Osteoblast (primary cell): ENCODE measurements around the gene MDGA2. TPM values are rescaled to one million over a fixed set of nuclear protein-coding genes. Genes with fewer than 3 reads are reported as not detected.
"Not testable (repeated sequence)": the region's sequence is repeated elsewhere in the genome, so short reads cannot be mapped to it uniquely, and the experiment has no call there.

Source experiments
- DNase-seq: peaks from one replicate; pipeline ENCODE4 v3.0.0; 2011; ENCODE audit warnings: low spot score, mixed read lengths; ENCODE audit not compliant: insufficient read length; ENCODE audit errors: missing footprints
- H2AFZ ChIP-seq: 2 replicates; pipeline ENCODE4 v1.6.0; 2011; ENCODE audit warnings: mild to moderate bottlenecking, low read length
- H3K27ac ChIP-seq: 2 replicates; pipeline ENCODE4 v1.5.1; 2011; ENCODE audit warnings: mild to moderate bottlenecking, low read depth, low read length, moderate library complexity
- H3K27me3 ChIP-seq: 2 replicates; pipeline ENCODE4 v1.6.0; 2012; ENCODE audit warnings: mild to moderate bottlenecking, control low read depth, inconsistent platforms, low read length, moderate library complexity; ENCODE audit not compliant: insufficient read depth
- H3K36me3 ChIP-seq: 2 replicates; pipeline ENCODE4 v1.5.1; 2011; ENCODE audit warnings: mild to moderate bottlenecking, low read length, control low read depth, moderate library complexity; ENCODE audit not compliant: insufficient read depth
- H3K4me1 ChIP-seq: 2 replicates; pipeline ENCODE4 v1.5.1; 2011; ENCODE audit warnings: mild to moderate bottlenecking, low read length, control low read depth, moderate library complexity; ENCODE audit not compliant: insufficient read depth
- H3K4me2 ChIP-seq: 2 replicates; pipeline ENCODE4 v1.6.0; 2011; ENCODE audit warnings: mild to moderate bottlenecking, low read length; ENCODE audit not compliant: insufficient read depth
- H3K4me3 ChIP-seq: fragments of 200-600 bp; sonication (generic); 3 replicates; pipeline ENCODE4 v1.5.1; 2012; ENCODE audit warnings: mild to moderate bottlenecking, low read length, inconsistent platforms; ENCODE audit not compliant: insufficient read depth
- H3K79me2 ChIP-seq: 2 replicates; pipeline ENCODE4 v1.6.0; 2012; ENCODE audit warnings: mild to moderate bottlenecking, low read length, control low read depth, inconsistent platforms; ENCODE audit not compliant: insufficient read depth
- H3K9me3 ChIP-seq: 2 replicates; pipeline ENCODE4 v1.5.1; 2011; ENCODE audit warnings: low read depth, low read length, control low read depth
- H4K20me1 ChIP-seq: 2 replicates; pipeline ENCODE4 v1.6.0; 2012; ENCODE audit warnings: mild to moderate bottlenecking, low read length, control low read depth; ENCODE audit not compliant: insufficient read depth
- total RNA-seq: library from RNA; depleted of rRNA; stranded (reverse); fragments of >200 nt; gene quantifications from 2 replicates; pipeline ENCODE4 v1.2.3, GENCODE V29; 2012
- TF ChIP-seq, protein P1 (sequence below): IDR thresholded peaks from 2 replicates; pipeline ENCODE4 v1.5.1; 2011; ENCODE audit warnings: mild to moderate bottlenecking, low read depth, low read length, moderate library complexity; ENCODE audit errors: extremely low read depth

The MDGA2 gene
- total RNA-seq, 1 donor: not detected

DNA sequence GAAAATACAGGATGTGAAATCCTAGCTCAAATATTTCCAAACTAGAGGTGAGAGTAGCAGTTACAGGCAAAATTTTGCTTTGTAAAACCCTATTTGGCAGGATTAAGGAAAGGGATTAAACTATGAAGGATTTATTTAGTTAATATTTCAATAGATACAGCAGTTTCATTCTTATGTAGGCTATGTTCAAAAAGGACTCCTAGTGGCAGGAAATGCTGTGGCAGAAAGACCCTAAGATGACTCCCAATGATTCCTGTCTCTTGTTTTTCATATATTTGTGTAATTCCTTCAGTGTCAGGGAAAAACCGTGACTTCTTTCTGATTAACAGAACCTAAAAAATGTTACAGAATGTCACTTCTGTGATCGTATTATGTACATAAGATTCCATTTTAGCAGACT lies 724.3 kb downstream of the MDGA2 start:
- no peak overlapping the region for H3K4me3 ChIP-seq
- H4K20me1 ChIP-seq: no peaks in the 10 kb centered on the region
- TF ChIP-seq, protein P1, sequence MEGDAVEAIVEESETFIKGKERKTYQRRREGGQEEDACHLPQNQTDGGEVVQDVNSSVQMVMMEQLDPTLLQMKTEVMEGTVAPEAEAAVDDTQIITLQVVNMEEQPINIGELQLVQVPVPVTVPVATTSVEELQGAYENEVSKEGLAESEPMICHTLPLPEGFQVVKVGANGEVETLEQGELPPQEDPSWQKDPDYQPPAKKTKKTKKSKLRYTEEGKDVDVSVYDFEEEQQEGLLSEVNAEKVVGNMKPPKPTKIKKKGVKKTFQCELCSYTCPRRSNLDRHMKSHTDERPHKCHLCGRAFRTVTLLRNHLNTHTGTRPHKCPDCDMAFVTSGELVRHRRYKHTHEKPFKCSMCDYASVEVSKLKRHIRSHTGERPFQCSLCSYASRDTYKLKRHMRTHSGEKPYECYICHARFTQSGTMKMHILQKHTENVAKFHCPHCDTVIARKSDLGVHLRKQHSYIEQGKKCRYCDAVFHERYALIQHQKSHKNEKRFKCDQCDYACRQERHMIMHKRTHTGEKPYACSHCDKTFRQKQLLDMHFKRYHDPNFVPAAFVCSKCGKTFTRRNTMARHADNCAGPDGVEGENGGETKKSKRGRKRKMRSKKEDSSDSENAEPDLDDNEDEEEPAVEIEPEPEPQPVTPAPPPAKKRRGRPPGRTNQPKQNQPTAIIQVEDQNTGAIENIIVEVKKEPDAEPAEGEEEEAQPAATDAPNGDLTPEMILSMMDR: no peak
- no peak overlapping the region for H3K27ac ChIP-seq
- H2AFZ ChIP-seq: no peak overlapping the region
- H3K4me1 ChIP-seq: no peaks in the 10 kb centered on the region
- no peaks in the 10 kb centered on the region for H3K27me3 ChIP-seq
- H3K4me2 ChIP-seq: no peak overlapping the region
- no peaks in the 10 kb centered on the region for H3K79me2 ChIP-seq
- H3K9me3 ChIP-seq: peaks cover 6% of the 10 kb centered on the region
- DNase-seq: no peak
- no peaks in the 10 kb centered on the region for H3K36me3 ChIP-seq

DNA sequence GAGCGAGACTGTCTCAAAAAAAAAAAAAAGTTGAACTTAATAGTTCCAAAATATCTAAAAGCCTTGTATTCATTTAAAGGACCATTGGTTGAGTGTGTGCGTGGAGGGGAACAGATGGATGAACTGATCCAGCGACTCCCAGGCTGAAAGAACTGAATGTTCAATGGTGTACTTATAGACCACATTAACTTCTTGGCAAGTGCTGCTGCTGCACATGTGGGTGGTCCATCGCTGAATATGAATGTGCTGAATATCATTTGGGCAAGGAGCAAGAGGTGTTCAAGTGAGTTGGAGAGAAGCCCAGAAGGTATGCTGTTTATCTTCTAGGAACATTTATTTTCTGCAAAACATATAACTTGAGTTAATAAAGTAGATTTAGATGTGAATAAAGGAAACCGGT lies 734.8 kb downstream of the MDGA2 start:
- Histone ChIP-seq H3K36me3 (no peaks in the 10 kb centered on the region), H3K4me2 (no peak overlapping the region), H2AFZ (no peak overlapping the region), H3K27me3 (no peaks in the 10 kb centered on the region), H3K4me3 (no peak overlapping the region), H4K20me1 (no peaks in the 10 kb centered on the region), H3K9me3 (no peaks in the 10 kb centered on the region), H3K79me2 (no peaks in the 10 kb centered on the region), H3K27ac (no peak overlapping the region), H3K4me1 (no peaks in the 10 kb centered on the region)
- TF ChIP-seq, protein P1: no peak
- DNase-seq: no peak

DNA sequence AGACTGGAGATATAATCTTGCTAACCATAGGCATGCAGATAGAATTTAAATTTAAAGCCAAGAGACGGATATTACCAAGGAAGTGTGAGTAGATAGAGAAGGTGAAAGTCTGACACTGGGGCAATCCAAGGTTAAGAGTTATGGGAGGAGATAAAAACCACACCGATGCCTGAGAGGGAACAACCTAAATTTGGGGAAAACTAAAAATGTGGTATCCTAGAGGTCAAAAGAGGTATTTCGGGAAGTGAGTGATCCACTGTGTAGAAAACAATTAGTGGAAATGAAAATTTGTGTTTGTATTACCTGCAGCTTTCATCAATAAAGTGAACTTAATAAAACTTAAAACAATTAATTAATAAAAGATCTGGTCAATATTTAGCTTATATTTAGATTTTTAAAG lies 754.9 kb downstream of the MDGA2 start:
- Histone ChIP-seq H3K27me3 (no peaks in the 10 kb centered on the region), H2AFZ (no peak overlapping the region), H3K4me2 (no peak overlapping the region), H4K20me1 (no peaks in the 10 kb centered on the region), H3K79me2 (no peaks in the 10 kb centered on the region), H3K4me3 (no peak overlapping the region), H3K9me3 (no peaks in the 10 kb centered on the region), H3K36me3 (no peaks in the 10 kb centered on the region), H3K4me1 (no peaks in the 10 kb centered on the region), H3K27ac (no peak overlapping the region)
- no peak for DNase-seq
- TF ChIP-seq, protein P1: no peak

DNA sequence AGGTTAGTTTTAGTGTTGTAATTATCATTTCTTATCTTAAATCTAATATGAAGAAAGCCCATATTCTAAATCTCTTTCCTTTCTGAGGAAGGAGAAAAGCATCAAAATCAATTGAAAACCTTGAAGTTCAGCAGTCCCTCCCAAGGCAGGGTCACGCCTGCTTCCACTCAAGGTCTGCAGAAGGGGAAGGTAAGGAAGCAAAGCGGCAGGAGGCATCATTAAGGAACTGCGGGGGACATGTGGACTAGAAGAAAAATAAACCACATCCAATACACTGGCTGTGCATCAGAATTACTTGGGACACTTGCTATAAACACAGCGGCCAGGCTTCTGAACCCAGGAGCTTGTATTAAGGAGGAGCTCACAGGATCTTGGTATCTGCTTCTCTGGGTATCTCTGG lies 759.9 kb downstream of the MDGA2 start:
- H3K4me2 ChIP-seq, H3K4me1 ChIP-seq, H3K9me3 ChIP-seq, DNase-seq, H3K27ac ChIP-seq, H3K79me2 ChIP-seq, H3K4me3 ChIP-seq, H3K27me3 ChIP-seq, H2AFZ ChIP-seq, H3K36me3 ChIP-seq, H4K20me1 ChIP-seq: not testable (repeated sequence)

DNA sequence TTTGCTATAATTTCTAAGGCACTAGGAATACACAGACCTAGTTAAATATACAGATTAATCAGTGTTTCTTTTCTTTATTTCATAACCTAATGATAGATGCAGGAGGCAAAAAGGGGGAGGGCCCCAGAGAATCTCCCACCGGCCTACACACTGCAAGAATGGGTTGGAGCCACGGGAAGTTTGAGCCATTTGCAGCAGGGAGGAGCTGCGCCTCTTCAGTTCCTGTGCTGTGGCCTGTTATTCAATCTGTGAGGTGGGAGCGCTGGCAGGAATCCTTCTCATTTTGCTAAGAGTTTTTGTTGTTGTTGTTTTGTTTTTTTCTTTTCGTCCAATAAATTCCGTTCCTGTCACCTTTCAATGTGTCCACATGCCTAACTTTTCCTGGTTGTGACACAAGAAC lies 772.6 kb downstream of the MDGA2 start:
- DNase-seq: no peak
- no peaks in the 10 kb centered on the region for H3K79me2 ChIP-seq
- no peak overlapping the region for H3K4me2 ChIP-seq
- H3K4me1 ChIP-seq: no peaks in the 10 kb centered on the region
- TF ChIP-seq, protein P1: no peak
- H2AFZ ChIP-seq: no peak overlapping the region
- no peak overlapping the region for H3K27ac ChIP-seq
- H3K36me3 ChIP-seq: no peaks in the 10 kb centered on the region
- H4K20me1 ChIP-seq: no peaks in the 10 kb centered on the region
- no peak overlapping the region for H3K4me3 ChIP-seq
- no peaks in the 10 kb centered on the region for H3K9me3 ChIP-seq
- no peaks in the 10 kb centered on the region for H3K27me3 ChIP-seq
